Right lobe of liver (tissue), 6 donors: Measurements from ENCODE around the gene ITPK1. TPM values are rescaled to one million over a fixed set of nuclear protein-coding genes. Genes with fewer than 3 reads are reported as not detected.

Source experiments
- ATAC-seq, 4 donors: fragments of 200-7000 bp; cut with Tn5 transposase; one replicate each; pipeline ENCODE4 v1.9.1; 2020; ENCODE audit warnings: mild to moderate bottlenecking in 4 of 4, moderate library complexity in 4 of 4
- DNase-seq, 3 donors: peaks; one replicate each; pipeline ENCODE4 v3.0.0-alpha.2; 2020
- H3K27ac ChIP-seq, 3 donors: fragments of 200-600 bp; one replicate each; pipeline ENCODE4 v1.8.0; 2022
- H3K27me3 ChIP-seq, 2 donors: fragments of 200-600 bp; one replicate each; pipeline ENCODE4 v1.8.0; 2022
- H3K36me3 ChIP-seq, 4 donors: fragments of 200-600 bp; sonication (generic) in 1 of 4; one replicate each; pipeline versions ENCODE4 v1.5.1 to v1.8.0; 2017 to 2022; ENCODE audit warnings: control low read depth in 1 of 4
- H3K4me1 ChIP-seq, 4 donors: fragments of 200-600 bp; sonication (generic) in 1 of 4; one replicate each; pipeline versions ENCODE4 v1.5.1 to v1.8.0; 2017 to 2022; ENCODE audit warnings: control low read depth in 1 of 4
- H3K4me3 ChIP-seq, 3 donors: fragments of 200-600 bp; one replicate each; pipeline ENCODE4 v1.8.0; 2022
- H3K9me3 ChIP-seq, 4 donors: fragments of 200-600 bp; sonication (generic) in 1 of 4; one replicate each; pipeline versions ENCODE4 v1.5.1 to v1.8.0; 2017 to 2022; ENCODE audit warnings: control low read depth in 1 of 4
- POLR2A ChIP-seq: fragments of 450-650 bp; IDR thresholded peaks from one replicate; pipeline ENCODE4 v1.6.1; 2017; ENCODE audit warnings: antibody characterized with exemption, mild to moderate bottlenecking
- WGBS: methylation state at CpG from one replicate; pipeline ENCODE4 v1.1.6; 2018; ENCODE audit warnings: low coverage, low lambda C conversion rate; ENCODE audit not compliant: insufficient coverage; ENCODE audit errors: missing lambda C conversion rate; 5-methylcytosine and 5-hydroxymethylcytosine counted together
- intact Hi-C, 2 donors: fragments of 100-400 bp; cut with DNase I; formaldehyde crosslinking; loops; one replicate each; pipeline versions ENCODE4 v1.11.2 to v1.14.1; 2022
- total RNA-seq, 6 experiments: library from RNA; depleted of rRNA in 2 of 6; stranded (reverse); fragments of >200 nt in 2 of 6; fragmentation: NEBNext Ultra II Directional in 3 of 6; extraction: Animal tissue kit (Norgen Biotek cat#: 25700) in 3 of 6; gene quantifications; one replicate each; pipeline versions ENCODE4 v1.1.0 to v1.2.4, GENCODE V29; 2016 to 2023
- TF ChIP-seq, protein P1 (sequence below), 4 donors: fragments of 200-600 bp in 3 of 4; fragments of 450-650 bp in 1 of 4; IDR thresholded peaks; one replicate each; pipeline versions ENCODE4 v1.5.1 to v1.8.0; 2016 to 2022; ENCODE audit warnings: antibody characterized with exemption in 4 of 4, mild to moderate bottlenecking in 2 of 4
- donor health status: DM: no; HTN: yes; CAD: no.
- donor health status: DM: no; HTN: no; CAD: no.
- donor health status: DM: no; HTN: no; CAD: no.
- donor health status: DM: no; HTN: yes; CAD: no.
- donor health status: DM: no; HTN: yes; CAD: no.

The ITPK1 gene
- total RNA-seq, 6 experiments from 2014 or later = 28.4 to 61.0 (median 40.0) TPM

- Histone ChIP-seq H3K9me3 (no peaks in the 10 kb centered on the region), H3K36me3 (no peaks in the 10 kb centered on the region), H3K4me3 (no peak overlapping the region), H3K4me1 (peaks cover 0 to 50% (median 14%) of the 10 kb centered on the region in 4 donors), H3K27me3 (no peaks in the 10 kb centered on the region), H3K27ac (no peak overlapping the region)
- intact Hi-C loops = no loop called here
- WGBS = 92% methylated on average over 8 of the region's 20 CpGs
- ATAC-seq (no peak), DNase-seq (no peak)
- TF ChIP-seq POLR2A = no peak
- TF ChIP-seq, protein P1, sequence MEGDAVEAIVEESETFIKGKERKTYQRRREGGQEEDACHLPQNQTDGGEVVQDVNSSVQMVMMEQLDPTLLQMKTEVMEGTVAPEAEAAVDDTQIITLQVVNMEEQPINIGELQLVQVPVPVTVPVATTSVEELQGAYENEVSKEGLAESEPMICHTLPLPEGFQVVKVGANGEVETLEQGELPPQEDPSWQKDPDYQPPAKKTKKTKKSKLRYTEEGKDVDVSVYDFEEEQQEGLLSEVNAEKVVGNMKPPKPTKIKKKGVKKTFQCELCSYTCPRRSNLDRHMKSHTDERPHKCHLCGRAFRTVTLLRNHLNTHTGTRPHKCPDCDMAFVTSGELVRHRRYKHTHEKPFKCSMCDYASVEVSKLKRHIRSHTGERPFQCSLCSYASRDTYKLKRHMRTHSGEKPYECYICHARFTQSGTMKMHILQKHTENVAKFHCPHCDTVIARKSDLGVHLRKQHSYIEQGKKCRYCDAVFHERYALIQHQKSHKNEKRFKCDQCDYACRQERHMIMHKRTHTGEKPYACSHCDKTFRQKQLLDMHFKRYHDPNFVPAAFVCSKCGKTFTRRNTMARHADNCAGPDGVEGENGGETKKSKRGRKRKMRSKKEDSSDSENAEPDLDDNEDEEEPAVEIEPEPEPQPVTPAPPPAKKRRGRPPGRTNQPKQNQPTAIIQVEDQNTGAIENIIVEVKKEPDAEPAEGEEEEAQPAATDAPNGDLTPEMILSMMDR (IDR thresholded peaks at IDR 0.05) = no peak
These were observed 101.4 kb downstream of the ITPK1 start for GRCh38 chr14:93014058-93015023.

GRCh38 chr14:93012951-93013719, 102.6 kb downstream of the ITPK1 start:
- TF ChIP-seq POLR2A = no peak
- TF ChIP-seq, protein P1 (IDR thresholded peaks at IDR 0.05) = no peak
- 59% methylated on average over 4 of the region's 10 CpGs for WGBS
- no peaks in the 10 kb centered on the region for H3K27me3 ChIP-seq
- H3K4me1 ChIP-seq = peaks cover 0 to 39% (median 8%) of the 10 kb centered on the region in 4 donors
- ATAC-seq (no peak), DNase-seq (no peak)
- intact Hi-C loops = no loop called here
- H3K4me3 ChIP-seq = no peak overlapping the region
- H3K36me3 ChIP-seq = no peaks in the 10 kb centered on the region
- no peak overlapping the region for H3K27ac ChIP-seq
- H3K9me3 ChIP-seq = no peaks in the 10 kb centered on the region

- no peaks in the 10 kb centered on the region for H3K27me3 ChIP-seq
- peak overlapping the region in 1 of 3 donors; percentile 18 for H3K27ac ChIP-seq
- H3K4me1 ChIP-seq = peaks cover 0 to 33% (median 6%) of the 10 kb centered on the region in 4 donors
- H3K4me3 ChIP-seq = no peak overlapping the region
- ATAC-seq = peak in 1 of 4 donors; percentile 8
- intact Hi-C loops = no loop called here
- no peaks in the 10 kb centered on the region for H3K9me3 ChIP-seq
- DNase-seq = no peak
- no peaks in the 10 kb centered on the region for H3K36me3 ChIP-seq
- WGBS = 20% methylated on average over 2 of the region's 7 CpGs
- TF ChIP-seq, protein P1 (IDR thresholded peaks at IDR 0.05) = no peak
- TF ChIP-seq POLR2A = no peak
These were observed 103.2 kb downstream of the ITPK1 start for GRCh38 chr14:93012506-93012905.

DNA sequence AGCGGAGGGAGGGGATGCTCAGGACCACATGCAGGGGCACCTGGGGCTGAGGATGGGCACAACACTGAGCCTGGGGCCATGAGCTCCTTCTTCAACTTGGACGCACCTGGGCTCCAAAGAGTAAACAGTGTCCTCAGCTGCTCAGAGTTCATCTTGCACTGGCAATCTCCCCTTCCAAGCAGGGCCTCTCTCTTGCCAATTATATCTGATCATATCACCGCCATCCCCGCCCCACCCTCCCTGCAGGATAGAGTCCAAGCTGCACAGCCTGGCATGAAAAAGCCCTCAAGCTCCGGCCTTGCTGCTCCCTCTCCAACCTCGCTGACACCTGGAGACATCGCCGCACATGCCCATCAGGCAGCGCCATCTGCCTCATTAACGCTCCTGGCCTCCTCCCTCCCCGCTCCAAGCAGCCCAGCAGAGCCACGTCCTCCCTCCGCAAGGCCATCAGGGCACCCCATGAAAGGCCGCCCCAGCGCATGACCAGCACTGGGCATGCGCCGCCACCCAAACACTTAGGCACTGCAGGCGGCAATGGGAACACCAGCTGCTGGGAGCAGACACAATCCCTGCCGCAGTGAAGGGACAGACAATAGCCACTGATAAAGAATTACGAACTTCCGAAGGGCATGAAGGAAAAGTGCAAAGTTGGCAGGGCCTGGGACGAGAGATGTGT, 103.9 kb downstream of the ITPK1 start:
- no peak for TF ChIP-seq POLR2A
- TF ChIP-seq, protein P1 (IDR thresholded peaks at IDR 0.05) = no peak
- Histone ChIP-seq H3K27ac (peak overlapping the region in 1 of 3 donors; percentile 18), H3K4me1 (peaks cover 0 to 28% (median 3%) of the 10 kb centered on the region in 4 donors), H3K9me3 (no peaks in the 10 kb centered on the region), H3K27me3 (no peaks in the 10 kb centered on the region), H3K4me3 (no peak overlapping the region), H3K36me3 (no peaks in the 10 kb centered on the region)
- intact Hi-C loops = no loop called here
- ATAC-seq (peak in 2 of 4 donors; percentile 5 to 51), DNase-seq (no peak)
- 61% methylated on average over 7 of the region's 22 CpGs for WGBS
